Upper lobe of left lung (tissue), 6 donors: ENCODE data around the gene SLC29A3. TPM values are rescaled to one million over a fixed set of nuclear protein-coding genes. Genes with fewer than 3 reads are reported as not detected.

ENCODE experiments used
- ATAC-seq, 2 donors: fragments of 200-7000 bp; cut with Tn5 transposase; one replicate each; pipeline ENCODE4 v1.9.1; 2022; ENCODE audit warnings: mild to moderate bottlenecking in 2 of 2, moderate library complexity in 2 of 2; ENCODE audit not compliant: low FRiP score in 2 of 2
- DNase-seq, 2 donors: peaks; one replicate each; pipeline ENCODE4 v3.0.0-alpha.2; 2019 to 2020
- H3K27ac ChIP-seq, 4 donors: fragments of 200-600 bp; sonication (generic); one replicate each; pipeline ENCODE4 v1.5.1; 2016 to 2019
- H3K27me3 ChIP-seq, 4 donors: fragments of 200-600 bp; sonication (generic); one replicate each; pipeline ENCODE4 v1.5.1; 2017 to 2019
- H3K36me3 ChIP-seq, 4 donors: fragments of 200-600 bp; sonication (generic); one replicate each; pipeline ENCODE4 v1.5.1; 2016 to 2019
- H3K4me1 ChIP-seq, 4 donors: fragments of 200-600 bp; sonication (generic); one replicate each; pipeline ENCODE4 v1.5.1; 2018 to 2019
- H3K4me3 ChIP-seq, 4 donors: fragments of 200-600 bp; sonication (generic); one replicate each; pipeline ENCODE4 v1.5.1; 2017 to 2019; ENCODE audit warnings: mild to moderate bottlenecking in 2 of 4, moderate library complexity in 1 of 4
- H3K9me3 ChIP-seq, 4 donors: fragments of 200-600 bp; sonication (generic); one replicate each; pipeline ENCODE4 v1.5.1; 2018 to 2019
- EP300 ChIP-seq, 4 donors: sonication (generic); formaldehyde crosslinking; IDR thresholded peaks; one replicate each; pipeline ENCODE4 v1.5.1; 2017; ENCODE audit warnings: antibody characterized with exemption in 4 of 4, control low read depth in 2 of 4
- POLR2A ChIP-seq, 4 donors: fragments of 450-650 bp; IDR thresholded peaks; one replicate each; pipeline ENCODE4 v1.5.1; 2016 to 2017; ENCODE audit warnings: antibody characterized with exemption in 4 of 4, mild to moderate bottlenecking in 2 of 4
- POLR2AphosphoS5 ChIP-seq, 2 donors: sonication (generic); formaldehyde crosslinking; IDR thresholded peaks; one replicate each; pipeline ENCODE4 v1.5.1; 2017; ENCODE audit warnings: antibody characterized with exemption in 2 of 2
- WGBS, 2 donors: methylation state at CpG; one replicate each; pipeline ENCODE4 v1.1.5; 2017 to 2018; 5-methylcytosine and 5-hydroxymethylcytosine counted together
- total RNA-seq, 6 donors: library from RNA; depleted of rRNA in 4 of 6; stranded (reverse); fragments of >200 nt in 4 of 6; gene quantifications; one replicate each; pipeline versions ENCODE4 v1.1.0 to v1.2.1, GENCODE V29; 2016 to 2021
- TF ChIP-seq, protein P1 (sequence below), 6 experiments: fragments of 450-650 bp in 4 of 6; fragments of 200-600 bp in 2 of 6; sonication (generic) in 2 of 6; IDR thresholded peaks; one replicate each; pipeline ENCODE4 v1.5.1; 2016 to 2019; ENCODE audit warnings: antibody characterized with exemption in 6 of 6
- donor health status: DM: no; HTN: no; CAD: no; lungs with moderate emphysema.
- donor health status: DM: no; HTN: yes; CAD: no; lungs with severe emphysema.

SLC29A3 gene
- total RNA-seq, 6 donors from 2014 or later, result 6.7 to 17.0 (median 9.2) TPM

DNA sequence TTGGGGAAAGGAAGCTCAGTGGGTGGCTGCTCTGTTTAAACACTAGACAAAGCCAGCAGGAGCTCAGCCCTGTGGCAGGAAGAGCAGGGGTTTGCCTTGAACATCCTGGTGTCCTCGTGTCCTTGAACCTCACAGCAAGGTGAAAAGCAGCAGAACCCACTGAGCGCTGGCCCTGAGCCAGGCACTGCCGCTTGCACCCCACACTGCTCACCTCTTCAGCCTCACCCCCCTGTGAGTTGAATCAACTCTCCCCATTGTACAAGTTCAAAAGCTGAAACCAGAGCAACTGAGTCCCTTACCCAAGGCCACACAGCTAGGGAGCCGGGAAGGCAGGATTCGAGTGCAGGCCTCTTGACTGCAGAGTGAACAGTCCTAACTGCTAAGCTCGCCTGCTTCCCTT, 32.0 kb downstream of the SLC29A3 start:
- Histone ChIP-seq H3K27ac (no peak overlapping the region), H3K4me1 (peaks cover 0 to 4% (median 0%) of the 10 kb centered on the region in 4 donors), H3K4me3 (no peak overlapping the region), H3K36me3 (peaks cover 0 to 10% (median 3%) of the 10 kb centered on the region in 4 donors), H3K9me3 (no peaks in the 10 kb centered on the region), H3K27me3 (no peaks in the 10 kb centered on the region)
- TF ChIP-seq, protein P1, sequence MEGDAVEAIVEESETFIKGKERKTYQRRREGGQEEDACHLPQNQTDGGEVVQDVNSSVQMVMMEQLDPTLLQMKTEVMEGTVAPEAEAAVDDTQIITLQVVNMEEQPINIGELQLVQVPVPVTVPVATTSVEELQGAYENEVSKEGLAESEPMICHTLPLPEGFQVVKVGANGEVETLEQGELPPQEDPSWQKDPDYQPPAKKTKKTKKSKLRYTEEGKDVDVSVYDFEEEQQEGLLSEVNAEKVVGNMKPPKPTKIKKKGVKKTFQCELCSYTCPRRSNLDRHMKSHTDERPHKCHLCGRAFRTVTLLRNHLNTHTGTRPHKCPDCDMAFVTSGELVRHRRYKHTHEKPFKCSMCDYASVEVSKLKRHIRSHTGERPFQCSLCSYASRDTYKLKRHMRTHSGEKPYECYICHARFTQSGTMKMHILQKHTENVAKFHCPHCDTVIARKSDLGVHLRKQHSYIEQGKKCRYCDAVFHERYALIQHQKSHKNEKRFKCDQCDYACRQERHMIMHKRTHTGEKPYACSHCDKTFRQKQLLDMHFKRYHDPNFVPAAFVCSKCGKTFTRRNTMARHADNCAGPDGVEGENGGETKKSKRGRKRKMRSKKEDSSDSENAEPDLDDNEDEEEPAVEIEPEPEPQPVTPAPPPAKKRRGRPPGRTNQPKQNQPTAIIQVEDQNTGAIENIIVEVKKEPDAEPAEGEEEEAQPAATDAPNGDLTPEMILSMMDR (IDR thresholded peaks at IDR 0.05), result no peak
- no peak for TF ChIP-seq POLR2AphosphoS5 (IDR thresholded peaks at IDR 0.05)
- peak in 1 of 2 donors; percentile 36 for DNase-seq
- no peak for ATAC-seq
- 80 to 90% methylated on average over 2 to 6 of the region's 6 CpGs for WGBS, 2 donors

DNA sequence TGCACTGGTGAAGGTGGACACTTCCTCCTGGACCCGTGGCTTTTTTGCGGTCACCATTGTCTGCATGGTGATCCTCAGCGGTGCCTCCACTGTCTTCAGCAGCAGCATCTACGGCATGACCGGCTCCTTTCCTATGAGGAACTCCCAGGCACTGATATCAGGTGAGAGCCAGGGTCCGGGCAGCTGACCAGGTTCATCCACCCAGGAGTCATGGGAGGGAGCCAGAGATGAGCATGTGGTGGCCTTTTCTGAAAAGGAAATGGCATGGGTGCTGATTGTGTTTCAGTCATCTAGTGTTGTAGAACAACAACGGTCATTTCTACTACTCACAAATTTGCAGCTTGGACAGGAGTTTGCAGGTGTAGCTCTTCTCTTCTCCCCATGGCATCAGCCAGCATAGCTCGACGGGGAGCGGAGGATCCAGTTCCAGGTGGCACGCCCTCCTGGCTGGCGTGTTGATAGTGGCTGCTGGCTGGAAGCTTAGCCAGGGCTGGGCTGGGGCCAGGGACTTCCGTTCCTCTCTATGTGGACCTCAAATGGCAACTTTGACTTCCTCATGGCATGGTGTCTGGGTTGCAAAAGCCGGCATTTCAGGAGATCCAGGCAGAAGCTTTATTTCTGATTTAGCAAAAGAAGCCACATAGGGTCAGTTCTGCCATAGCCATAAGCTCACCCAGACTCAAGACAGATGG, 32.7 kb downstream of the SLC29A3 start:
- Histone ChIP-seq H3K4me3 (no peak overlapping the region), H3K27ac (no peak overlapping the region), H3K27me3 (no peaks in the 10 kb centered on the region), H3K4me1 (peaks cover 0 to 4% (median 0%) of the 10 kb centered on the region in 4 donors), H3K36me3 (peaks cover 0 to 17% (median 7%) of the 10 kb centered on the region in 4 donors), H3K9me3 (no peaks in the 10 kb centered on the region)
- WGBS, 2 donors, result 71 to 81% methylated on average over 8 to 14 of the region's 14 CpGs
- TF ChIP-seq, protein P1 (IDR thresholded peaks at IDR 0.05), result no peak
- TF ChIP-seq EP300 (IDR thresholded peaks at IDR 0.05) (no peak), POLR2AphosphoS5 (IDR thresholded peaks at IDR 0.05) (no peak), POLR2A (IDR thresholded peaks at IDR 0.05) (no peak)
- ATAC-seq, result peak in 1 of 2 donors; percentile 50
- peak in 1 of 2 donors; percentile 29 for DNase-seq

DNA sequence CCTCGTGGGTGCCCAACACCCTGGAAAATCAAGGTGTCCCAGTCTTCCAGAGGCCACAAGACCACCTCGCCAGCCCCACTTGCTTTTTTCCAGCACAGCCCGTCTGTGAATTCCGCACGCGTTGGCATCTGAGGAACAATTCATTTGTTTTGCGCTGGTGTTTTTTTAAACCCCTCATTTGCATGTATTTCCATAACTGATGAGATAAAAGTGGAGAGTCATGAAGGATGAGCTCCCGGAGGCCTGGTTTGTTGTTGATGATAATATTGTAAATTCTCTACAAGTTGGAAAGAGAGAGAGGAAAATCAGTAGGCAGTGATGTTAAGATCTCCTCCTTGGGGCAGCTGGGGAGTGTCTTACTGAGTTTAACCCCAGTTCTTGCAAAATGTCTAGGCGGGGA, 34.6 kb downstream of the SLC29A3 start:
- Histone ChIP-seq H3K27me3 (no peaks in the 10 kb centered on the region), H3K9me3 (no peaks in the 10 kb centered on the region), H3K4me3 (no peak overlapping the region), H3K36me3 (peaks cover 0 to 31% (median 16%) of the 10 kb centered on the region in 4 donors), H3K27ac (no peak overlapping the region), H3K4me1 (peaks cover 0 to 4% (median 0%) of the 10 kb centered on the region in 4 donors)
- DNase-seq (no peak), ATAC-seq (no peak)
- TF ChIP-seq POLR2AphosphoS5 (IDR thresholded peaks at IDR 0.05) (no peak), POLR2A (IDR thresholded peaks at IDR 0.05) (no peak), EP300 (IDR thresholded peaks at IDR 0.05) (no peak)
- TF ChIP-seq, protein P1 (IDR thresholded peaks at IDR 0.05), result no peak
- WGBS, 2 donors, result 72 to 80% methylated on average over 9 of the region's 9 CpGs

DNA sequence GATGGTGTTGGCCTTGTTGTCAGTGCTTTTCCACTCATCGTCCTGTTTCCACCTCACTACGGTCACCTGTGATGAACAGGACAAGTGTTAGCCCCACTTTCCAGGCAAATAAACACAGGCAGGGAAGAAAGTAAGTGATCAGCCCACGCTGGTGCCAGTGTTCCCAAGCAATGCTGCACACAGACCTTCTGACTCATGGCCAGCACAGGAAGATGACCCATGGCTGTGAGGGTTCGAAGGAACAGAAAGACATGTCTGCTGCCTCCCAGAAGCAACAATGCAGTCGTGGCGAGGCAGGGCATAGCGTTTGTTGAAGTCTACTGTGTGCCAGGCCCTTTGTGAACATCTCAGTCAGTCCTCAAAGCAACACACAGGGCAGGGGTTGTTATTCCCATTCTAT, 35.7 kb downstream of the SLC29A3 start:
- DNase-seq (no peak), ATAC-seq (no peak)
- TF ChIP-seq, protein P1 (IDR thresholded peaks at IDR 0.05), result no peak
- TF ChIP-seq POLR2AphosphoS5 (IDR thresholded peaks at IDR 0.05) (no peak), EP300 (IDR thresholded peaks at IDR 0.05) (no peak), POLR2A (IDR thresholded peaks at IDR 0.05) (no peak)
- H3K36me3 ChIP-seq, result peaks cover 0 to 35% (median 17%) of the 10 kb centered on the region in 4 donors
- H3K4me1 ChIP-seq, result peaks cover 0 to 4% (median 0%) of the 10 kb centered on the region in 4 donors
- no peaks in the 10 kb centered on the region for H3K9me3 ChIP-seq
- H3K4me3 ChIP-seq, result no peak overlapping the region
- WGBS, 2 donors, result 91 to 100% methylated on average over 5 to 7 of the region's 7 CpGs
- H3K27me3 ChIP-seq, result no peaks in the 10 kb centered on the region
- H3K27ac ChIP-seq, result no peak overlapping the region

DNA sequence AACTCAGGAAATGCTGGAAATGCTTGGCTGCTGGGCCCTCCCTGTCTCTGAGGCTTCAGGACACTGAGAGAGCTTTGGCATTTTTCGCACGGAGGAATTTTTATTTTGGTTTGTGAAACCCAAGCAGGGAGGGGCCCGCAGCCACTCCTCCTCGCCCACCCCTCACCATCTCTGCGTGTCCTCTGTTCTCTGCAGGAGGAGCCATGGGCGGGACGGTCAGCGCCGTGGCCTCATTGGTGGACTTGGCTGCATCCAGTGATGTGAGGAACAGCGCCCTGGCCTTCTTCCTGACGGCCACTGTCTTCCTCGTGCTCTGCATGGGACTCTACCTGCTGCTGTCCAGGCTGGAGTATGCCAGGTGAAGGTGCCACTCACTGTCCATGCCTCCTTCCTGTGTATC, 36.8 kb downstream of the SLC29A3 start:
- TF ChIP-seq POLR2A (IDR thresholded peaks at IDR 0.05) (no peak), POLR2AphosphoS5 (IDR thresholded peaks at IDR 0.05) (no peak), EP300 (IDR thresholded peaks at IDR 0.05) (no peak)
- TF ChIP-seq, protein P1 (IDR thresholded peaks at IDR 0.05), result no peak

More for the DNA sequence above, 36.8 kb downstream of the SLC29A3 start:
- H3K27ac ChIP-seq, result no peak overlapping the region
- H3K4me3 ChIP-seq, result no peak overlapping the region
- 96% methylated on average over 12 of the region's 12 CpGs for WGBS, 2 donors
- H3K4me1 ChIP-seq, result peaks cover 0 to 4% (median 0%) of the 10 kb centered on the region in 4 donors
- H3K27me3 ChIP-seq, result no peaks in the 10 kb centered on the region
- ATAC-seq (no peak), DNase-seq (peak in 1 of 2 donors; percentile 71)
- peaks cover 0 to 35% (median 17%) of the 10 kb centered on the region in 4 donors for H3K36me3 ChIP-seq
- H3K9me3 ChIP-seq, result no peaks in the 10 kb centered on the region
